Activated CD4-positive, alpha-beta T cell treated with anti-CD3 and anti-CD28 coated beads, Interleukin-2, Interleukin-6, amounts not matched to agents 100 ng/mL and 50 ng/mL, durations not matched to agents 16 hours and 8 hours (primary cell): ENCODE data around the gene URI1.
"Not testable (repeated sequence)": the region's sequence is repeated elsewhere in the genome, so short reads cannot be mapped to it uniquely, and the experiment has no call there.

Source experiments
- DNase-seq: peaks from one replicate; pipeline ENCODE4 v3.0.0-alpha.2; 2020

The URI1 gene

GRCh38 chr19:30028118-30028991 is 86.3 kb downstream of the URI1 start:
- DNase-seq = no peak

GRCh38 chr19:30028992-30029343 is 86.9 kb downstream of the URI1 start:
- no peak for DNase-seq

GRCh38 chr19:30029721-30030510 is 87.9 kb downstream of the URI1 start:
- peak; percentile 55 for DNase-seq

- DNase-seq = no peak
Observed at GRCh38 chr19:30034321-30034720, 92.3 kb downstream of the URI1 start.

- no peak for DNase-seq
Observed at GRCh38 chr19:30036154-30037129, 94.4 kb downstream of the URI1 start.

GRCh38 chr19:30037835-30038234 is 95.8 kb downstream of the URI1 start:
- no peak for DNase-seq

- DNase-seq = not testable (repeated sequence)
Observed at GRCh38 chr19:30041931-30042330, 99.9 kb downstream of the URI1 start.

- DNase-seq = not testable (repeated sequence)
Observed at GRCh38 chr19:30043008-30043407, 101.0 kb downstream of the URI1 start.

GRCh38 chr19:30044273-30045248 is 102.5 kb downstream of the URI1 start:
- no peak for DNase-seq

- peak; percentile 15 for DNase-seq
Observed at GRCh38 chr19:30046522-30046921, 104.5 kb downstream of the URI1 start.

- DNase-seq = no peak
Observed at GRCh38 chr19:30047432-30047831, 105.4 kb downstream of the URI1 start.

GRCh38 chr19:30049226-30049625 is 107.2 kb downstream of the URI1 start:
- no peak for DNase-seq

- no peak for DNase-seq
Observed at GRCh38 chr19:30049846-30050667, 108.0 kb downstream of the URI1 start.

- no peak for DNase-seq
Observed at GRCh38 chr19:30052122-30053075, 110.4 kb downstream of the URI1 start.

- DNase-seq = no peak
Observed at GRCh38 chr19:30053558-30053957, 111.5 kb downstream of the URI1 start.

GRCh38 chr19:30054210-30054609 is 112.2 kb downstream of the URI1 start:
- DNase-seq = no peak

- no peak for DNase-seq
Observed at GRCh38 chr19:30056580-30056979, 114.5 kb downstream of the URI1 start.

- DNase-seq = no peak
Observed at GRCh38 chr19:30059741-30060457, 117.9 kb downstream of the URI1 start.
